Measurements from ENCODE around the gene TMEM184C. TPM values are rescaled to one million over a fixed set of nuclear protein-coding genes. Genes with fewer than 3 reads are reported as not detected.

The TMEM184C gene
- total and polyA plus RNA-seq, 3 donors from 2014 or later = 22.7 to 33.9 (median 33.4) TPM

DNA sequence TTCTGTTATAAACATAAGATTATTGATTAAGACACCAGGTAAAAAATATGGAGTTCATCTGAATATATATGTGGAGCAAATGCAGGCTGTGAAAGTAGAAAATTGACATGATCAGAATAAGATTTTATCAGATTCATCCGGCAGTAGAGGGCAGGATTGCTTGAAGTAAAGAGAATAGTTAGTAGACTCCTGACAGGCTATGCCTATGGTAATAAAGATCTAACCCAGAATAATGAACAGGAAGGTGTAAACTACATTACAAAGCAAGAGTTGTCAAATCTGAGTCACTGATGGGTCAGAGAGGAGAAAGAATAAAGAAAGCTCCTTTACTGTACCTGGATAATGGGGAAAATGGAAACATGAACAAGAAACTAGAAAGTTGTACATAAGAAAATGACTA, 20.8 kb upstream of the TMEM184C start:
- H3K36me3 ChIP-seq (ENCODE audit: low read depth, missing control alignments) = no peaks in the 10 kb centered on the region
- no peaks in the 10 kb centered on the region for H3K9me3 ChIP-seq
- H3K4me3 ChIP-seq = no peak overlapping the region
- H3K4me1 ChIP-seq = peaks cover 14% of the 10 kb centered on the region
- H3K27ac ChIP-seq = no peak overlapping the region
- TF ChIP-seq POLR2A (IDR thresholded peaks at IDR 0.05) = no peak
- TF ChIP-seq, protein P1, sequence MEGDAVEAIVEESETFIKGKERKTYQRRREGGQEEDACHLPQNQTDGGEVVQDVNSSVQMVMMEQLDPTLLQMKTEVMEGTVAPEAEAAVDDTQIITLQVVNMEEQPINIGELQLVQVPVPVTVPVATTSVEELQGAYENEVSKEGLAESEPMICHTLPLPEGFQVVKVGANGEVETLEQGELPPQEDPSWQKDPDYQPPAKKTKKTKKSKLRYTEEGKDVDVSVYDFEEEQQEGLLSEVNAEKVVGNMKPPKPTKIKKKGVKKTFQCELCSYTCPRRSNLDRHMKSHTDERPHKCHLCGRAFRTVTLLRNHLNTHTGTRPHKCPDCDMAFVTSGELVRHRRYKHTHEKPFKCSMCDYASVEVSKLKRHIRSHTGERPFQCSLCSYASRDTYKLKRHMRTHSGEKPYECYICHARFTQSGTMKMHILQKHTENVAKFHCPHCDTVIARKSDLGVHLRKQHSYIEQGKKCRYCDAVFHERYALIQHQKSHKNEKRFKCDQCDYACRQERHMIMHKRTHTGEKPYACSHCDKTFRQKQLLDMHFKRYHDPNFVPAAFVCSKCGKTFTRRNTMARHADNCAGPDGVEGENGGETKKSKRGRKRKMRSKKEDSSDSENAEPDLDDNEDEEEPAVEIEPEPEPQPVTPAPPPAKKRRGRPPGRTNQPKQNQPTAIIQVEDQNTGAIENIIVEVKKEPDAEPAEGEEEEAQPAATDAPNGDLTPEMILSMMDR (IDR thresholded peaks at IDR 0.05) = no peak
- H3K27me3 ChIP-seq = no peaks in the 10 kb centered on the region
- WGBS, 2 donors = 68 to 77% methylated on average over 1 of the region's 1 CpG
- intact Hi-C loops (cut with DNase I; ENCODE audit: low total_unique reads) = no loop called here
- no peak for DNase-seq

DNA sequence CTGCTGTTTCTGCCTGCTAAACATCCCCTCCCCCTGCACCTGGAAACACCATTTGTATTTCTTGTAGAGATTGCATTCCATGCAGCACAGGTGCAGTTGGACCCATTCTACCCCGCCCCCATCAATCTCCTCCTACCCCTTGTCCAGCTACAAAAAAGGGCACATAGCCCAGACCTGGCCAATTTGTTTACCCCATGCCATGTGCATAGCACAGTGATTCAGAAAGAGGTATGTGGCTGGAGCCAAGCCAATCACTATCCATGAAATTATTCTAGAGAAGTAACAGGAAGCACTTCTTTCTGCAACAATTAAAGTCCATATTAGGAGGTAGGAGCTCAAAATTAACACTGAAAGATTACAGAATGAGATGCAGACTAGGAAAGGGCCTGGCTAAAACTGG, 20.2 kb upstream of the TMEM184C start:
- Histone ChIP-seq H3K4me3 (no peak overlapping the region), H3K27ac (no peak overlapping the region), H3K4me1 (peaks cover 14% of the 10 kb centered on the region), H3K9me3 (no peaks in the 10 kb centered on the region), H3K36me3 (ENCODE audit: low read depth, missing control alignments) (no peaks in the 10 kb centered on the region), H3K27me3 (no peaks in the 10 kb centered on the region)
- intact Hi-C loops (cut with DNase I; ENCODE audit: low total_unique reads) = no loop called here
- no peak for DNase-seq
- WGBS, 2 donors = 33 to 63% methylated on average over 1 of the region's 1 CpG
- TF ChIP-seq POLR2A (IDR thresholded peaks at IDR 0.05) = no peak
- TF ChIP-seq, protein P1 (IDR thresholded peaks at IDR 0.05) = no peak

DNA sequence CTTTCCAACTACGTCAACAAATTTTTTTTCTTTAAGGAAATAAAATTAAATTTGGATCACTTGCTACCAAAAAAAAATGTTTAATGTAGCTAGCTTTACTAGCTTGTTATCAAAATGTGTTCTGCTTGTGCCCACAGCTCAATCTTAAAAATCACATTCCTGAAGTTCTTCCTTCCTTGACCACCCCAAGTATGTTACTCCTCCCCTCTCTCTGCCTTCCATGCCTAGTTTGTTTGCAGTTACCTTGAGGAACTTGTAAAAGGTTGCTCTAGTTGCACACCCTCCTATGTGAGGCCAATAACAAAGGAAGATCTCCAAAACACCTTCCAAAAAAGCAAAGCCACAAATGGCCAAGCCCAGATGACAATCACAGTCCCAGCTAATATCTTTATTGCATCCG, 19.6 kb upstream of the TMEM184C start:
- H3K27me3 ChIP-seq = no peaks in the 10 kb centered on the region
- WGBS, 2 donors = 69 to 71% methylated on average over 2 of the region's 2 CpGs
- intact Hi-C loops (cut with DNase I; ENCODE audit: low total_unique reads) = no loop called here

GRCh38 chr4:147599206-147599605, 18.0 kb upstream of the TMEM184C start:
- peaks cover 14% of the 10 kb centered on the region for H3K4me1 ChIP-seq
- H3K4me3 ChIP-seq = no peak overlapping the region
- intact Hi-C loops (cut with DNase I; ENCODE audit: low total_unique reads) = no loop called here
- H3K27me3 ChIP-seq = no peaks in the 10 kb centered on the region
- 67 to 73% methylated on average over 1 of the region's 1 CpG for WGBS, 2 donors
- H3K9me3 ChIP-seq = no peaks in the 10 kb centered on the region
- no peaks in the 10 kb centered on the region for H3K36me3 ChIP-seq (ENCODE audit: low read depth, missing control alignments)
- TF ChIP-seq, protein P1 (IDR thresholded peaks at IDR 0.05) = no peak
- TF ChIP-seq POLR2A (IDR thresholded peaks at IDR 0.05) = no peak
- H3K27ac ChIP-seq = no peak overlapping the region
- no peak for DNase-seq

More for the DNA sequence above, 19.6 kb upstream of the TMEM184C start:
- TF ChIP-seq, protein P1 (IDR thresholded peaks at IDR 0.05) = no peak
- no peak for TF ChIP-seq POLR2A (IDR thresholded peaks at IDR 0.05)
- H3K36me3 ChIP-seq (ENCODE audit: low read depth, missing control alignments) = no peaks in the 10 kb centered on the region
- no peak for DNase-seq
- peaks cover 14% of the 10 kb centered on the region for H3K4me1 ChIP-seq
- H3K4me3 ChIP-seq = no peak overlapping the region
- H3K9me3 ChIP-seq = no peaks in the 10 kb centered on the region
- H3K27ac ChIP-seq = no peak overlapping the region

DNA sequence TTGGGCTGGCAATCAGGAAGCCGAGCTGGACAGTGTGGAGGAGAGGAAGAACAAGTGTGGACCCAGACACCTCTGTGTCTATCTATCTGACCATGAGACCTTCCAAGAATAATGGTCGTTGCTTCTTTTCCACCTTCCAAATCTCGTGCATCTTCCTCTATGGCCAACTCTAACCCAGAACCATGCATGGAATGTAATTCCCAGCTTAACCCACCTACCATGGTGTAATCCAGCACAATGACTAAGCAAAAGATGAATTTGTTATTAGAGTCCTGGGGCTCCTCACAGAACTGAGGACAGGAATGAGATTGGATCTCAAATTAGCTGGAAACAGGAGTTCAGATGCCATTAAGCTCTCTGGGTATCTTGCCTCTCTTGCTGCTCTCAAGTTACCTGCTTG, 17.4 kb upstream of the TMEM184C start:
- intact Hi-C loops (cut with DNase I; ENCODE audit: low total_unique reads) = loop anchor here (10.0 kb wide), 1 partner anchor 275 kb away; no protein-coding TSS in a partner anchor
- TF ChIP-seq, protein P1 (IDR thresholded peaks at IDR 0.05) = no peak
- TF ChIP-seq POLR2A (IDR thresholded peaks at IDR 0.05) = no peak
- Histone ChIP-seq H3K4me1 (peaks cover 14% of the 10 kb centered on the region), H3K27ac (no peak overlapping the region), H3K27me3 (no peaks in the 10 kb centered on the region), H3K4me3 (no peak overlapping the region), H3K36me3 (ENCODE audit: low read depth, missing control alignments) (no peaks in the 10 kb centered on the region), H3K9me3 (no peaks in the 10 kb centered on the region)
- DNase-seq = no peak
- WGBS, 2 donors = 51 to 67% methylated on average over 3 of the region's 3 CpGs
